ENCODE results near the gene RAB25.

The RAB25 gene

DNA sequence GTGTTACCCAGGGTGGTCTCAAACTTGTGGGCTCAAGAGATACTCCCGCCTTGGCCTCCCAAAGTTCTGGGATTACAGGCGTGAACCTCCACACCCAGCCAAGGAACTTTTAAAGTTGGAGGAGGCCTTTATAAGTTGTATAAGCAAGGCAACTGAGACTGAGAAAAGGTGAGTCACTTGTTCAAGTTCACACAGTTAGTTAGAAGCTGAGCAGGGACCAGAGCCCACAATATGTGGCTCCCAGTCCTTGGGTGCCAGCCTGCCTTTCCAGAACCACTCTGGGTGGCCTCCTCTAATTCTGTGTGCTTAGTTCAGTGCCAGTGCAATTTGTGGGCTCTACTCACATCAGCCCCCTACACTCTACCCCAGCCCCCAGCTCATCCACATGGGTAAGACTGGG lies 3.7 kb downstream of the RAB25 start:
- Histone ChIP-seq H3K4me2 (no peak overlapping the region), H3K27me3 (ENCODE audit: insufficient read depth, low read depth) (no peaks in the 10 kb centered on the region), H3K4me1 (ENCODE audit: low read depth, poor library complexity, severe bottlenecking) (peaks cover 9% of the 10 kb centered on the region), H3K9ac (no peak overlapping the region), H3K27ac (no peak overlapping the region), H3K79me2 (ENCODE audit: insufficient read depth, low read depth) (no peaks in the 10 kb centered on the region), H4K20me1 (ENCODE audit: insufficient read depth) (no peaks in the 10 kb centered on the region), H3K36me3 (ENCODE audit: insufficient read depth) (no peaks in the 10 kb centered on the region), H2AFZ (ENCODE audit: low read depth) (no peak overlapping the region), H3K4me3 (IDR thresholded peaks at IDR 0.05; ENCODE audit: insufficient read depth, low read depth, low read length) (no peak overlapping the region)
- TF ChIP-seq, protein P1, sequence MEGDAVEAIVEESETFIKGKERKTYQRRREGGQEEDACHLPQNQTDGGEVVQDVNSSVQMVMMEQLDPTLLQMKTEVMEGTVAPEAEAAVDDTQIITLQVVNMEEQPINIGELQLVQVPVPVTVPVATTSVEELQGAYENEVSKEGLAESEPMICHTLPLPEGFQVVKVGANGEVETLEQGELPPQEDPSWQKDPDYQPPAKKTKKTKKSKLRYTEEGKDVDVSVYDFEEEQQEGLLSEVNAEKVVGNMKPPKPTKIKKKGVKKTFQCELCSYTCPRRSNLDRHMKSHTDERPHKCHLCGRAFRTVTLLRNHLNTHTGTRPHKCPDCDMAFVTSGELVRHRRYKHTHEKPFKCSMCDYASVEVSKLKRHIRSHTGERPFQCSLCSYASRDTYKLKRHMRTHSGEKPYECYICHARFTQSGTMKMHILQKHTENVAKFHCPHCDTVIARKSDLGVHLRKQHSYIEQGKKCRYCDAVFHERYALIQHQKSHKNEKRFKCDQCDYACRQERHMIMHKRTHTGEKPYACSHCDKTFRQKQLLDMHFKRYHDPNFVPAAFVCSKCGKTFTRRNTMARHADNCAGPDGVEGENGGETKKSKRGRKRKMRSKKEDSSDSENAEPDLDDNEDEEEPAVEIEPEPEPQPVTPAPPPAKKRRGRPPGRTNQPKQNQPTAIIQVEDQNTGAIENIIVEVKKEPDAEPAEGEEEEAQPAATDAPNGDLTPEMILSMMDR (conservative IDR thresholded peaks at IDR 0.05; ENCODE audit: low read depth, low read length): no peak

DNA sequence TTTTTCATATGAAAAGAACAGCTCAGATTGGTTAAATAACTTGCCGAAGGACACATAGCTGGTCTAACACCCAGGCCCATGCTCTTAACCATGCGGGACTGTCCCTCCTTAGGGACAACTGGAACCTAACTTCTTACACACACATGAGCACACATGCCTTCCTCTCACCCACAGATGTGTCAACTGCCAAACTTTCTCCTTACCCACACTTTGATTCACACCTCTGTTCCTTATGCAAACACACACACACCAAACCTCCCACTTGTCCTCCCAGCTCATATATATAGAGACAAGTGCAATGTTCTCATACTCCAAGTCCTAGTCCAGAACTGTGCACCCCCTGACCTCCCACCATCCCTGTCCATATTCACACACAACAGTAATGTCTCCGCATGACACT lies 4.3 kb downstream of the RAB25 start:
- H3K27ac ChIP-seq: no peak overlapping the region
- peaks cover 9% of the 10 kb centered on the region for H3K4me1 ChIP-seq (ENCODE audit: low read depth, poor library complexity, severe bottlenecking)
- H3K4me3 ChIP-seq (IDR thresholded peaks at IDR 0.05; ENCODE audit: insufficient read depth, low read depth, low read length): no peak overlapping the region
- no peaks in the 10 kb centered on the region for H3K79me2 ChIP-seq (ENCODE audit: insufficient read depth, low read depth)
- H3K36me3 ChIP-seq (ENCODE audit: insufficient read depth): no peaks in the 10 kb centered on the region
- no peak overlapping the region for H3K9ac ChIP-seq
- H3K4me2 ChIP-seq: no peak overlapping the region
- H3K27me3 ChIP-seq (ENCODE audit: insufficient read depth, low read depth): no peaks in the 10 kb centered on the region
- TF ChIP-seq, protein P1 (conservative IDR thresholded peaks at IDR 0.05; ENCODE audit: low read depth, low read length): 0 out of 2 replicates have a peak, but pooled peaks have one; percentile 3
- H2AFZ ChIP-seq (ENCODE audit: low read depth): no peak overlapping the region
- no peaks in the 10 kb centered on the region for H4K20me1 ChIP-seq (ENCODE audit: insufficient read depth)

DNA sequence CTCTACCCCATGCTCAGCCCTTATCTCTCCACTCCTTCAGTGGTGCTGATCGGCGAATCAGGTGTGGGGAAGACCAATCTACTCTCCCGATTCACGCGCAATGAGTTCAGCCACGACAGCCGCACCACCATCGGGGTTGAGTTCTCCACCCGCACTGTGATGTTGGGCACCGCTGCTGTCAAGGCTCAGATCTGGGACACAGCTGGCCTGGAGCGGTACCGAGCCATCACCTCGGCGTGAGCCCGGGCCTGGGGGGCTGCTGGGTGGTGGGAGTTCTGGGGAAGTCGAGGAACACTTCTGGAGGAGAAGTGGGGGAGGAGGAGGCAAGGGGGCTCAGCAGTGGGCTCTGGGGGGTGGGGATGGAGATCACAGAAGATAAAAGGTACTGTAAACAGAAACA lies 4.9 kb downstream of the RAB25 start:
- H2AFZ ChIP-seq (ENCODE audit: low read depth): peak overlapping the region; percentile 24; the same call in 1 of the 2 replicates
- H3K4me2 ChIP-seq: peak overlapping the region; percentile 2; the same call in 1 of the 2 replicates
- no peak overlapping the region for H3K27ac ChIP-seq
- H3K79me2 ChIP-seq (ENCODE audit: insufficient read depth, low read depth): no peaks in the 10 kb centered on the region
- no peaks in the 10 kb centered on the region for H3K27me3 ChIP-seq (ENCODE audit: insufficient read depth, low read depth)
- peaks cover 9% of the 10 kb centered on the region for H3K4me1 ChIP-seq (ENCODE audit: low read depth, poor library complexity, severe bottlenecking)
- no peaks in the 10 kb centered on the region for H3K36me3 ChIP-seq (ENCODE audit: insufficient read depth)
- no peak overlapping the region for H3K9ac ChIP-seq
- TF ChIP-seq, protein P1 (conservative IDR thresholded peaks at IDR 0.05; ENCODE audit: low read depth, low read length): no peak
- no peaks in the 10 kb centered on the region for H4K20me1 ChIP-seq (ENCODE audit: insufficient read depth)
- no peak overlapping the region for H3K4me3 ChIP-seq (IDR thresholded peaks at IDR 0.05; ENCODE audit: insufficient read depth, low read depth, low read length)

DNA sequence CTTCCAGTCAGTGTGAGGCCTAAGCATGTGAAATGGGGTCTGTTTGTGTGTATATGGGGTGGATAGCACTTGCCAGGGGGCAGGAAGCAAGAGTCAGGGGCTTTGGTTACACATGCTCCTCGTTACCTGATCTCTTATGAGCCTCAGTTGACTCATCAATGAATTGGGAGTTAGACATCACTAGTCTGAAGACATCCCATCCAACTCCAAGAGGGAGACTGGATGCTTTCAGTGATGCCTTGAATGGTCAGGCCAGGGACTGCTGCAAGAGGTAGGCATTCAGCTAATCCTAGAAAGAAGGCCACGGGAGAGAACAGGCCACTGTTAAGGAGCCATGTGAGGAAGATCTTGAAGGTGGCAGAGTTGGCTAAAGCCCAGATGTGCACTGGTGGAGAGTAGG lies 6.3 kb downstream of the RAB25 start:
- no peak overlapping the region for H3K9ac ChIP-seq
- no peaks in the 10 kb centered on the region for H3K36me3 ChIP-seq (ENCODE audit: insufficient read depth)
- TF ChIP-seq, protein P1 (conservative IDR thresholded peaks at IDR 0.05; ENCODE audit: low read depth, low read length): no peak
- no peak overlapping the region for H3K4me2 ChIP-seq
- no peak overlapping the region for H3K27ac ChIP-seq
- no peaks in the 10 kb centered on the region for H3K27me3 ChIP-seq (ENCODE audit: insufficient read depth, low read depth)
- H3K4me1 ChIP-seq (ENCODE audit: low read depth, poor library complexity, severe bottlenecking): peaks cover 9% of the 10 kb centered on the region
- no peak overlapping the region for H2AFZ ChIP-seq (ENCODE audit: low read depth)
- H3K4me3 ChIP-seq (IDR thresholded peaks at IDR 0.05; ENCODE audit: insufficient read depth, low read depth, low read length): no peak overlapping the region
- H3K79me2 ChIP-seq (ENCODE audit: insufficient read depth, low read depth): no peaks in the 10 kb centered on the region
- no peaks in the 10 kb centered on the region for H4K20me1 ChIP-seq (ENCODE audit: insufficient read depth)
